ENCODE measurements around the gene DLG2. TPM values are rescaled to one million over a fixed set of nuclear protein-coding genes. Genes with fewer than 3 reads are reported as not detected.
A peak's percentile ranks its signal among the peaks of the same experiment; 100 is the strongest.
"Not testable (repeated sequence)": the region's sequence is repeated elsewhere in the genome, so short reads cannot be mapped to it uniquely, and the experiment has no call there.

The DLG2 gene
- total RNA-seq, 1 donor from 2014 or later = 6.3 TPM

DNA sequence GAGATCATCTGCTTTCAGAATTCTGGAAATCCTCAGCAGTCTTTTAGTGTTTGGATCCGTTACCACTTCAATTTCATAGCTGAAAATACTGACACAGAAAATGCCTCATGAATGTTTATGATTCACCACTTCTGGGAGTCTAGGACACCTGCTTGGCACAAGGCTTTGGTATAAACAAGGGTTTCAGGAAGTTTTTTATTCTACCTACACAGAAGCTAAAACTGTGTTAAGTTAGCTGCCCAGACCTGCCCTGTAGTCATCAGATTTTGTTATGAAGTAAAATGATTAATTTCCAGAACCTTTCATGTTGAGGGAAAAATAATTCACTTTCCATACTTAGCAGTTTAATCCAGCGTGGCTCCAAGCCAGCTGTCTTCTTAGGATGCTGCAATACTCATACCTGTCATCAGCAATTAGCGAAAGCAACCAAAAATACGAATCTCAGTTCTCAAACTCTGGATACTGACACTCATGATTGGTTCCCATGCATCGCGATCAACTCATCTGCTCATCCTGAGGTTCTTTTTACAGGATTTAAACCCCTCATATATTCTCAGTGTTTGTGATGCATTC is 1882.4 kb downstream of the DLG2 start:
- ATAC-seq = peak; percentile 97

DNA sequence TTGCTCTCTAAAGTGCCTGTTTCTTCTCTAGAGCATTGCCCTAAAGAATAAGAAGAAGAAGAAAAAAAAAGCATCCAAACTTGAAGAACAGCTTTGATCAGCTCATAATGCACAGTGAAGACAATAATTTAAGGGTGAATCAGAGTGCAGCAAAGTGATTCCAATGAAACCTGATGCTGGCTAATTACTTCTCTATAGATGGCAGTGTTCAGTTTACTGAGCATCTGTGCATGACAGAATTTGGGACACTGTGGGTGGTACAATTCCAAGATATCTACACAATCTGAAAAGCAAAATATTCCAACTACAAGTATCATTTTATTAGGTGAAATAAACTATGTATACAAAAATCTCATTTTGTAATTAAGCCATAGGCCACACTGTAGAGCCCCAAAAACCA is 1890.5 kb downstream of the DLG2 start:
- no peak for ATAC-seq

DNA sequence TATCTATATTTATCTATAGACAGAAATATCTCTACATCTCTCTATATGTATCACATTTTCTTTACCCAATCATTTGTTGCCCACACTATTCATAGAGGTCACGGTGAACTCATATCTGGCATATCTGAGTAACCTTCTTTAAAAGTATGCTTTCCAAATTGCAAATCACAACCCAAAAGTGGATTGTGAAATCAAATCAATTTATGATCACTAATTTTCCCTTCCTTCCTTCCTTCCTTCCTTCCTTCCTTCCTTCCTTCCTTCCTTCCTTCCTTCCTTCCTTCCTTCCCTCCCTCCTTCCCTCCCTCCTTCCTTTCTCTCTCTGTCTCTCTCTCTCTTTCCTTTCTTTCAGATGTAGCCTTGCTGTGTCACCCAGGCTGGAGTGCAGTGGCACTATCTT is 1893.0 kb downstream of the DLG2 start:
- ATAC-seq = no peak

DNA sequence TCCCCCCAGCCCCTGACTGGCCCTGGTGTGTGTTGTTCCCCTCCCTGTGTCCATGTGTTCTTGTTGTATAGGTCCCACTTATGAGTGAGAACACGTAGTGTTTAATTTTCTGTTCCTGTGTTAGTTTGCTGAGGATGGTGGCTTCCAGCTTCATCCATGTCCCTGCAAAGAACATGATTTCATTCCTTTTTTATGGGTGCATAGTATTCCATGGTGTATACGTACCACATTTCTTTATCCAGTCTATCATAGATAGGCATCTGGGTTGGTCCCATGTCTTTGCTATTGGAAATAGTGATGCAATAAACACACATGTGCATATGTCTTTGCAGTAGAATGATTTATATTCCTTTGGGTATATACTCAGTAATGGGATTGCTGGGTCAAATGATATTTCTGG is 1895.9 kb downstream of the DLG2 start:
- not testable (repeated sequence) for ATAC-seq

DNA sequence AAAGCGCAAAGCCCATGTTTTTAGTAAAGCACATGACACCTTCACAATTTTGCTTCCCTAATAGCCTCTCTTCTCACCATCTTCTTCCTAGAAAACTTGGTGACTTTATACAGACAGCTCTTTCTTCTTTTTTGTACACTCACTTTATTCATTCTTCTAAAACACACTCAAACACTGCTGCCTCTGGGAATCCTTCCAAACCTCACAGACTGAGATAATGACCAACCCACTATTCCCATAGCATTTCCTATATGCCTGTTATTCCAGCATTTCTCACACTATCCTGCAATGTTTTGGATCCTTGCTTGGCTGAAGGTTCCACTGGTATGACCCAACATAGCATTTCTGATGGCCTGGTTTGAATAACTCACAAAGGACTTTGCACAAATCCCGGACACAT is 1898.9 kb downstream of the DLG2 start:
- ATAC-seq = no peak

DNA sequence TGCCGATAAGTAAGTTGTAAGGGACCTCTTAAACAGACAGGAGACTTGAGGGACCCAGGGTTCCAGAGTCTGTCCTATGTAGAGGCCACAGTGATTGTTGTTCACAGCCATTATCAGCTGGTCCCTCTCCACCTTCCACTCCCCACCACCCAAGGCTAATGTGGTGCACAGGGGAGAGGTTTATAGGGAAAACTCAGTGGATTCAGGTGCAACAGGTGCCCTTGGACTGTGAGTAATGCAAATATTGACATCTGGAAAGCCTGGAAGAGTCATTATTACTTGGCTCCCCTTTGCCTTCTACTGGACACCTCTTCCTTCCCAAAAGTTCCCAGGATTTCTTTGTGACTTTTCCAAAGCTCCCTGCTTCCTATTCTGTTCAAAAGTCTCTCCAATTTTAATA is 1899.9 kb downstream of the DLG2 start:
- ATAC-seq = no peak

DNA sequence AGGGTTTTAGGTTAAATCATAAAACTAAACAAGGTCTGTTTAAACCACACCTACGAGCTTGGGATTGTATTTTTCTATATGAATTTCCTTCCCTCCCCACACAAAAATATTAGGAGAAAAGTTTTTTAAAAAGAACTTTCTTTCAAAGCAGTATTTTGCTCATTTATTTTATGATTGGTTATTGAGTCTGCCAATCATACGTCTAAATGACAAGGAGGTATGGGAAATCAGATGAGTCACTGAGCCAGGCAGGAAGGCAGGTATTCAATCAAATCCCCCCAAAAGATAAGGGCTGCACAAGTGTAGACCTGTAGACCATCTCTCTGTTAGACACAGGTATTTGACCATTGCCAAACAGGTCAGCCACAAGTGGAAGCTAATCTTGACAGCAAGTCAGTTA is 1900.8 kb downstream of the DLG2 start:
- ATAC-seq = no peak

DNA sequence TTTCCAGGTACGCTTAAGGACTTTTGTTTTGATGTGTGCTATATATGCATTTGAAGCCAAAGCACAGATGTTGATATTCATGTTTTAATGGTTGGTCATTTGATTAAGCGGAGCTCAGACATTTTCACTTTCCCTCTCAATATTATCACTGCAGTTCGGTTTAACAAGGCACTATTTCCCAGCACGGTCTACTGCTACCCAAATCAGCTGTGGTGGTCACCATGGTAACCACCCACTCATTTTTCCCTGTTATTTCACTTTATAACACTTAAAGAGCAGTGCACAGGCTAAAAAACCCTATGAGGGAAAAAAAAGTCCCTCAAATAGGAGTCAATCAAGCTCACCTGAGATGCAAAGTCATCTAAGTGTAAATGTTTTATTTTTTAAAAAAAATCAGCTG is 1901.4 kb downstream of the DLG2 start:
- no peak for ATAC-seq

DNA sequence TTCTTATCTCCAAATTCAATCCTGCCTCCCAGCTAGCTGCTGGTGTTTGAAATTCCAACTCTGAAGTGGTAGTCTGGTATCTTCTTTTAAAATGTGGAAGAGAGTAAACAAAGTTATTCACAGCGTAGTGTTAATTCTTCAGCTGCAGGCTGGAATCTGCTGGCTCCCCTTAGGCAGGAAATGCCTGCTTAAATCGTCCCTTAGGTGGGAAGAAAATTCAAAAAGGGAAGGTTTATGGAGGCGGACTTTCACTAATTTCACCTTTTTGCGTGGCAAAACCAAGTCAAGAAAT is 1901.9 kb downstream of the DLG2 start:
- no peak for ATAC-seq

DNA sequence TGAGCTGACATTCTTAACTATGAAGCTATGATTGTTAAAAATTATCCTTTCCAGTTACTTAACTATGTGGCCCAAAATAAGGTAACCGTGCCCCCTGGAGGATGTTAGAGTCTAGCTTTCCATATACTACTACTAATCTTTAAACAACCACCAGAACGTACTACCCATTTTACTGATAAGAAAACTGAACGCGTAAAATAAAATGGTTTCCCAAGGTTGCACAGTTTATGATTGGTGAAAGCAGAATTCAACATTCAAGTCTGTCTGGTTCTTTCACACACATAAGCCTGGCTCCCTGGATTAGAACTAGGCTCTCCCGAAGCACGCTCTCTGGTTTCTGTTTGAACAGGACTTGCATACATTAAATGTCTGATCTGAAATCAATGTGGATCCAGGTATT is 1903.1 kb downstream of the DLG2 start:
- ATAC-seq = peak; percentile 79

DNA sequence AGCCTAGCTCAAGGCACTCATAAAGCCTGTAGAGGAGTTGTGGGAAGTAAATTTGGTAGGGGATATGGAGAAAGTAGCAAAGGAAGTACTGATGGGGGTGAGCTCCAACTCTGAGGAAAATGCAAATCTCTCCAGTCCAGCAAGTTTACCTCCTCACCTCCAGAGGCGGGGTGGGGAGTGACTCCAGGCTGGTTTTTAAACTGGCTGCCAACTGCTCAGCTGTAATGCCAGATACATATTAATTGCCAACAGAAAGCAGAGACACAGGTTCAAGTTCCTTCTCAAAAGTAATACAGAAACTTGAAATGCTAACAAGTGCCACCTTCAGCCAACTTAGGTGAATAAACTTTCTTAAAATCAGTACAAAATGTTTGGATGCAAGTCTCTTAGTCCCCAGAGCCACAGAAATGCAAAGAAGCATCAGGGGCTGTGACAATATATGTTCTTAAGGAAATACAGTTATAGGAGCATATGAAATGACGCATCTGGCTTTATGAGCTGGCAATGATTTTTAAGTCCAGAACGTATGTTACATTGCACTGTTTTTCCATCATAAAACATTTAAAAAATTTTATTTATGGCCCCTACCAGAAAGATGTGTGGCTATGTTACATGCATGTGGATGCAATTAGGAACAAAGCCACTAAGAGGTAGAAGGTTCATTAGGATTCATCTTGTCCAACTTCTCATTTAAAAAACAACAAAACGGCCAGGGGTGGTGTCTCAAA is 1904.6 kb downstream of the DLG2 start:
- peak; percentile 51 for ATAC-seq

DNA sequence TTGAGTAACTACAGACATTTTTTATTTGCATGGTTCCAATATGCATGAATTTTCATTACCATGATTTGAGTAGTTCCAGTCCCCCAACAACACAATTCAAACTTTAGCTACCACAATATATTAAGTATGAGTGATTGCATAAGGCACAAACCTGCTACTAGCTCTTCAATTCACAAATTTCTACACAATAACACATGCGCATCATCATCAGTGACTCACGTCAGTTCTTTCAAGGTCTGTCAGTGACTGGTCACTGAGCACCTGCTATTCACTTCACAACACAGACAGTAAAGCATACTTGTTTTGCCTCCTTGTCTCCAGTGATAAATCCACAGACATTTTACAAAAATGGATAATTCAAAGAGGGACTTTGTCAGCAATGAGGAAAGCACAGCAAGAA is 1905.9 kb downstream of the DLG2 start:
- peak; percentile 81 for ATAC-seq

DNA sequence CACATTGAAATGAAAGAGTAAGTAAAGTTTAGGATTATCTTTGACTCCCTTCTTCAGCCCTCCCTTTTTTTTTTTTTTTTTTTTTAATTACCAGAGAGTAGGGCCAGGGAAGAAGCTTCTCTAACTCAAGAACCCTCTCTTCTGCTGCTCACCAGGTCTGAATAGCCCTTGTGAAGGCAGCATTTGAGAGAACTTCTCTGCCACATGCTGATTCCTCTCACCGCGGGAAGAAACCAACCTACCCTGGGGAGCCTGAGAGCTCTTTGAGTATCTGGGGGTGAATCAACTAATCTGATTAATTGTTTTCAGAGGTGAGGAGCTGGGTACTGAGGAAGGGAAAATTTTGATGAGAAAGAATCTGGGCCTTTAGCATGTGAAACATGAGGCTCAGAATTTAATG is 1906.5 kb downstream of the DLG2 start:
- no peak for ATAC-seq

DNA sequence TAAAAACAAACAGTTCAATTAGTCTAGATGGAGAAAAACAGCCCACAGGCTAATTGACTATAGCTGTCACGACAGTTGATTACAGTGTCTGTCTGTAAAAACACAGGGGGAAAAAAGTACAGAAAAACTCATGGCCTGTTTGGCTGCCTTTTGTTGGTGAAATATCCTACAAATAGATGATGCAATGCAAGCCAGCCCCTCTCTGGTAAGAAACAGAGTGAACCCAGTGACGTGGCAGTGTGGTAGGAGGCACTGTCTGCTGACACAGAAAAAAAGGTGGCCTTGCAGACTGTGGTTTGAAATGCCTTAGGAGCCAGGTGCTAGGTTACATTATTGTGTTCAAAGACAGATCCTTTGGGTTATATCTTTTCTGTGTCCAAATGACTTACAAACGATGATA is 1909.6 kb downstream of the DLG2 start:
- no peak for ATAC-seq

DNA sequence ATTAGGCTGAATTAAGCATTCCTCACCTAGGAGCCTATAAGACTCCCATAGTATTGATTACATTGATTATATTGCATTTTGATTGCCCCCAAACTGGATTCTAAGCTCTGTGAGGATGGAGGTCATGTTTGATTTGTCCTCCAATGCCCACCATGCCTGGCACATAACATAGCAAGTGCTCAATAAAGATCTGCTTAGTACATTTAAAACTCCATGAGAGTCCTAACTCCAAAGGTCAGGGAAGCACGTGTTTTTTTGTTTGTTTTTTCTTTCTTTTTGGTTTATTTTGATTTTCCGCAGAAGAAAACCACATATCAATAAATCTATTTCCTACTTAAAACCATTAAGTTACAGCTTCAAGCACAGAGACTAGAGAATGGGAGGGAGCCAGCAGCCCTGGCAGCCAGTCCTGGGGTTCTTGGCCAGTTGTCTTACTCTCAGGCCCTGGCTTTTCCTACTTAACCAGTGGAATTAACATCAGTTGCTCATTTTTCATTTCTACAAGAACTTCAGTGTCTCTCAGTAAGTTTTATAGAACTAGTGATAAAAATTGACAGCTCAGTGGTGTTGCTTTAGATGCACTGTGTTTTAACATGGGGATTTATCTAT is 1911.1 kb downstream of the DLG2 start:
- ATAC-seq = no peak

DNA sequence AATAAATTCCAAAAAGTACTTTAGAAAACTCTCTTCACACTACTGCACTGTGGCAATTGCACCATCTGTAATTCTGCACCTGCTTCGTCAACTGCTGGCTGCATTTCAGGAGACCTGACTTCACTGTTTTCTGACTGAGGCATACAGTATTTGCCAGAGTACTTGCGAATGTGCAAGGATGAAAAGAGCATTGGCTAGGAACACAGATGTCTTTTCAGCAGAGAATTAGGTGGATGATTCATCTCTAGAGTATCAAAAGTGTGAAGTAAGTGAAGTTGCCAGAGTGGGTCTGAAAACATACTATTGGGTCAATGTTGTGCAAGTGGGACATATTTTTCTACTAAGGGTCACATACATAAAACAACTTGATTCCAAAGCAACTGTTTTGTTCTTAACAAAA is 1913.4 kb downstream of the DLG2 start:
- ATAC-seq = peak; percentile 57

DNA sequence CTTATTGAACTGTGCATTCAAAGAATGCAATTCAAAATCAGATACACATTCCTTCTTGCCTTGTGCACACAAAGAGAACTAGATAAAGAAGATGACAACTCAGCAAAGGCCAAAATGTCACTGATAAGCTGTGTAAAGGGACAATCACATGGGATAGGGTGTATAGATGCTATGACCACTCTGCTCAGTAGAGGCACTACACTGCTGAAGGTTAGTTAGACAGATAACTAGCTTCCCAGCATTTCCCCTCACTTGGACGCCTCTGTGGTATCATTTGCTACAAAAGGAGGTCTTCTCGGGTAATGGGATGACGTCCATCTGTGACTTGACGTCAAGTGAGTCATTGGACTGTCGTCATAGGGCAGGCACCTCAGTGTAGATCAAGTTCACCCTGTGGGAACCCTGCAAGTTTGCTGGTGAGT is 1916.0 kb downstream of the DLG2 start:
- ATAC-seq = no peak

DNA sequence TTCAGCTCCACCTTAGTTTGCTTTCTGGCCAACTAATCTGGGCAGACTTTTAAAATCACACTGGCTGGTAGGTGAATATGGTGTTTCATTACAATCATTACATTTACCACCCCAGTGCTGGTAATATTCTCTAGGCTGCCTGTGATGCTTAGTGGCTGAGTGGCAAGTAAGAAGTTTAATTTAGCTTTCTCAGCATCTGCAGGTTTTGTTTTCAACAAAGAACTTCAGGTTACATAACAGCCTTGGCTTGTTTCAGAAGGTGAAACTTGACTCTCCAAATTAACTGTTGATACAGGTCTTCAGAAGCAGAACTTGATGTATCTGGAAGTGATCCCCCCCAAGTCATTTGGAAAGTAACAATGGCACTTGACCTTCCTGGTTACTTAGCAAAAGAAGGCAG is 1917.7 kb downstream of the DLG2 start:
- ATAC-seq = no peak

DNA sequence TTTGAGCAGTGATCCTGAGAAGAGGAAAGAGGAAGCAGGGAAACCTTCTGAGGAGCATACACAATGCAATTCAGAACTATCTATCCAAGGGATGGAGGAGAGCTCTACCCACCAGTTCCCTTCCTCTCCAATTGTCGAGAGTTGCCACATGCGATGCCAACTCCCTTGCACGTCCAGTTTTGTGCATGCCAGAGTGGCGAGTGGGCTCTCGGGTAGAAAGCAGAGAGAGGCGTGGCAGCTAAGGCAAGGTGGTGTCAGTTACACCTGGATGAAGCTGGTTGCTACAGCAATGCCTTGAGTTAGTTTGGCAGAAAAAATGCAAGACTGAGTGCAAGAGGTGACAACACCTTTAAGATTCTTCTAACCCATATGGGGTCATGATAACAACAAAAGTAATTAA is 1920.6 kb downstream of the DLG2 start:
- ATAC-seq = peak; percentile 57

DNA sequence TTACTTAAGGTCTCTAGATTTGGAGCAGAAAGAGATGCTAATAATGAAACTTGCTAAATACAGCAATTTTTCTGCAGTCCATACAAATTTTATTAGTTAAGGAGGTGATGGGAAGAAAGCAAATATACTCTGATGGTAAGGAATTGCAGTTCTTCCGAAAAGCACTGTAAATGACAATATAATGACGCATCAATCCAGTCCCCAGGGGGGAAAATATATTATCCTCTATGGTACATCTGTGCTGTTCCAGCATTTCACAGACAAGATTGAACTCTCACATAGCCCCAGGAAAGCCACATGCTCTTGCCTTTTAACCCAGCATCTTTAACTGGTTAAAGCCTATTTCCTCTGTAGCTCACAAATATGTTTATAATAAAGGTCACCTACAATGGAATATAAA is 1924.3 kb downstream of the DLG2 start:
- no peak for ATAC-seq

DNA sequence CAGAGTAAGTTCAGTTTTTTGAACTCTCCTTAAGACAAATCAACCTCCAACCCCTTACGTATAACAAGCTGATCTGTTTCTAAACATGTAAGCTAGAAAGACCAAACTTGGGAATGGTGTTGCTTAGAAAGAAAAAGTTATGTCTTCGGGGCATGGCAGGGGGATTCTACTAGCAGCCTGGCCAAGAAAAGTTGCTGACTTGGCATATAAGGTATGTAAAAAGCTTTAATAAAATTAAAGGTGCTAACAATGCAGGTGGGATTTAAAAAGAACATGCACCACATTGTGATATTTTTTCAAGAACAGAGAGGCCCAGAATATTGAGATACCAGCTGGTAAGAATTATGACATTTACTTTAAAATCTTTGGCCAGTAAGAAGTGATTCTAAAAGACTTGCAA is 1929.6 kb downstream of the DLG2 start:
- no peak for ATAC-seq

DNA sequence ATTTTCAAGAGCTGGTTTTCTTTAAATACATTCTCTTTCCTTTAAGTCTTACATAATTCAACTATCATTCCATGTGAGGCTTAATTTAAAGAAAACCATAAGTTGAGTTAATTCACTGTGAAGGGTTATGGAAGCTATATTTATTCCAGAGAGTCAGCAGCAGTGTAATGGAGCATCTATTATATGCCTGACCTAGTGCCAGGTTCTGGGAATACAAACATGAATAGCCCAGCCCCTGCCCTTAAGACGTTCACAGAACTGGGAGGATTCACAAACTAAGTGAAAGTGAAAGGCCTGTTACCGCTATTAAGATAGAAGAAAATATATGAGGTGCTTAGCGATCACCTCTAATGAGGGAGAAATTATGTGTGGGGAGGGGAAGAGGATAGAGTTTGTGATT is 1932.1 kb downstream of the DLG2 start:
- no peak for ATAC-seq

DNA sequence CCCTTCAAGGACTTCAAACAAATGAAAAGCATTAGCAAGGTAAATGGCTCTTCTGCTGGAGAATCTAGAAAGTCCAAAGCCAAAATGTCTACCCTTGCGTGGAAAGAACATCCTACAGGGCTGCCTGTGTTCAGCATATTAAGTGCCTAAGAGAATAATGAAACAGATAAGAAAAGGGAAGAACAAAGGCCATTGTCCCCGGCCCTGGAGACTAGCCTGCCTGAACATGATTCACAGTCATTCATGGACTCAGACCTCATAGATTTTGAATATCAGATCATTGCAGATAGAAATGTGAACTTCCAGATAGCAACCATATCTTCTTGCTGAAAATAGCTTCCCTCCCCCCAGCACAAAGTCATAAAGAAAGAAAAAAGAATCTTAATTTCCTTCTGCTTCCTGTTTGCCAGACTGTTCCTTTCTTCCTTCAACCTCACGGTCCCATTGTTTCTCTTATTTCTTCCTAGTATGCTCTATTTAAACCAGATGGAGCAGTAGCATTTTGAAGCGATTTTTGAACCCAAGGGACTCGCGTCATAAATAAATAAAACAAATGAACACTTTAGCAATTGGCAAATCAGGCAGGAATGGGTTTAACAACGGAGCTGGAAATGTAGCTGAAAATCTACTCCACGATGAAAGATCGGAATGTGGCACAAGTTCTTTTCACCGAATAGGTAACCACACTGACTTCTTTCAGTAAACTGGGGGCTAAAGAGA is 1932.8 kb downstream of the DLG2 start:
- no peak for ATAC-seq

Measured in esophagus mucosa (tissue), 1 donor.